Coronary artery (tissue), 2 donors: ENCODE data around the gene ZC3H12D.

Source experiments
- DNase-seq: peaks from one replicate; pipeline ENCODE4 v3.0.0-alpha.2; 2017; ENCODE audit warnings: low spot score
- H3K27ac ChIP-seq, 2 donors: fragments of 200-600 bp; sonication (generic); one replicate each; pipeline ENCODE4 v1.5.1; 2016 to 2019
- H3K4me3 ChIP-seq: fragments of 200-600 bp; sonication (generic); 2 replicates; pipeline ENCODE4 v1.5.1; 2016; ENCODE audit warnings: mild to moderate bottlenecking, moderate library complexity
- CTCF ChIP-seq: fragments of 200-600 bp; sonication (generic); IDR thresholded peaks from one replicate; pipeline ENCODE4 v1.5.1; 2019; ENCODE audit warnings: antibody characterized with exemption

The ZC3H12D gene

GRCh38 chr6:149482545-149483333, 2.1 kb downstream of the ZC3H12D start:
- Histone ChIP-seq H3K27ac (peak overlapping the region; percentile 35 to 81), H3K4me3 (peak overlapping the region; percentile 58)
- no peak for TF ChIP-seq CTCF
- no peak for DNase-seq

- no peak for DNase-seq
- Histone ChIP-seq H3K27ac (peak overlapping the region in 1 of 2 donors; percentile 63), H3K4me3 (no peak overlapping the region)
- no peak for TF ChIP-seq CTCF
These were observed 4.1 kb downstream of the ZC3H12D start for GRCh38 chr6:149480502-149481280.

GRCh38 chr6:149478631-149479314, 6.0 kb downstream of the ZC3H12D start:
- TF ChIP-seq CTCF = no peak
- Histone ChIP-seq H3K4me3 (no peak overlapping the region), H3K27ac (no peak overlapping the region)
- DNase-seq = no peak

GRCh38 chr6:149477544-149477943, 7.3 kb downstream of the ZC3H12D start:
- no peak for TF ChIP-seq CTCF
- no peak overlapping the region for H3K4me3 ChIP-seq
- no peak for DNase-seq
- H3K27ac ChIP-seq = no peak overlapping the region

- no peak overlapping the region for H3K4me3 ChIP-seq
- no peak overlapping the region for H3K27ac ChIP-seq
- TF ChIP-seq CTCF = no peak
- peak; percentile 53 for DNase-seq
These were observed 7.9 kb downstream of the ZC3H12D start for GRCh38 chr6:149476789-149477455.

- Histone ChIP-seq H3K27ac (no peak overlapping the region), H3K4me3 (no peak overlapping the region)
- TF ChIP-seq CTCF = no peak
- no peak for DNase-seq
These were observed 10.5 kb downstream of the ZC3H12D start for GRCh38 chr6:149474108-149474935.
